Pulmonary artery endothelial cell (primary cell): ENCODE data around the gene FAF1. TPM values are rescaled to one million over a fixed set of nuclear protein-coding genes. Genes with fewer than 3 reads are reported as not detected.

Experiments
- DNase-seq: peaks from one replicate; pipeline ENCODE4 v3.0.0-alpha.2; 2011; ENCODE audit warnings: low read depth, low spot score
- total RNA-seq: library from RNA; depleted of rRNA; stranded (reverse); fragments of >200 nt; gene quantifications from 2 replicates; pipeline ENCODE4 v1.2.3, GENCODE V29; 2014

FAF1 gene
- total RNA-seq, 1 donor from 2014 or later = 30.6 TPM

DNA sequence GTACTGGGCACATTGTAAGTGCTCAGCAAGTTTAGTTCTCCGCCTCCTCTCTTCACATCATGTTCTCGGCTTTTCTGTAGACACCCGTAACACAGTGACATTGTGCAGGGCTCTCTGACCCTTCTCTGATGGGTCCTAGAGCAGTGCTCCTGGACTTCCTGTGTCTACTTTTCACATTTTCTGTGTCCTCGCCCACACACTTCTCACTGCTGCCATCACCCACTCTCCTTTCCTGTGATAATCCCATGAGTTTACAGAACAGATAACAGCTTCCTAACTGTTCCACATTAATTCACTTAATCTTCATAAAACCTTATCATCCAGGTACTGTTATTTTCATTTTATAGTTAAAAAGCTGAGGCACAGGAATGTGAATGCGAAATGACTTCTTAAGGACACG, 523.6 kb downstream of the FAF1 start:
- no peak for DNase-seq

DNA sequence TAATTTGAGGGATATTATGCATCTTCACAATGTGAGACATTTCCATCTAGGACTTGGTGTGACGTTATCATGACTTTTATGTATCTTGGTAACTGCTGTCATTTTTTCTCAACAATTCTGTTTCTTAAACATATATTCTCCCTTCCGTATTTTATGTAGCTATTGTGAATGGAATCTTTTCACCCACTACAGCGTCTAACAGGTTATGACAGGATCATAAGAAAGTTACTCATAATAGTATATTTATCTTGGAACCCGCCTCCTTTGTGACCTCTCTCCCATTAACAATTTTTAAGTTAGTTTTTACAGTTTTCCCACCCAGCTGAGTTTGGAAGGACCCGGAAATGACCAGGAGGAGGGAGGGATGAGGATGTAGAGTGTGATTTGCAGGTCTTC, 530.1 kb downstream of the FAF1 start:
- DNase-seq = no peak

DNA sequence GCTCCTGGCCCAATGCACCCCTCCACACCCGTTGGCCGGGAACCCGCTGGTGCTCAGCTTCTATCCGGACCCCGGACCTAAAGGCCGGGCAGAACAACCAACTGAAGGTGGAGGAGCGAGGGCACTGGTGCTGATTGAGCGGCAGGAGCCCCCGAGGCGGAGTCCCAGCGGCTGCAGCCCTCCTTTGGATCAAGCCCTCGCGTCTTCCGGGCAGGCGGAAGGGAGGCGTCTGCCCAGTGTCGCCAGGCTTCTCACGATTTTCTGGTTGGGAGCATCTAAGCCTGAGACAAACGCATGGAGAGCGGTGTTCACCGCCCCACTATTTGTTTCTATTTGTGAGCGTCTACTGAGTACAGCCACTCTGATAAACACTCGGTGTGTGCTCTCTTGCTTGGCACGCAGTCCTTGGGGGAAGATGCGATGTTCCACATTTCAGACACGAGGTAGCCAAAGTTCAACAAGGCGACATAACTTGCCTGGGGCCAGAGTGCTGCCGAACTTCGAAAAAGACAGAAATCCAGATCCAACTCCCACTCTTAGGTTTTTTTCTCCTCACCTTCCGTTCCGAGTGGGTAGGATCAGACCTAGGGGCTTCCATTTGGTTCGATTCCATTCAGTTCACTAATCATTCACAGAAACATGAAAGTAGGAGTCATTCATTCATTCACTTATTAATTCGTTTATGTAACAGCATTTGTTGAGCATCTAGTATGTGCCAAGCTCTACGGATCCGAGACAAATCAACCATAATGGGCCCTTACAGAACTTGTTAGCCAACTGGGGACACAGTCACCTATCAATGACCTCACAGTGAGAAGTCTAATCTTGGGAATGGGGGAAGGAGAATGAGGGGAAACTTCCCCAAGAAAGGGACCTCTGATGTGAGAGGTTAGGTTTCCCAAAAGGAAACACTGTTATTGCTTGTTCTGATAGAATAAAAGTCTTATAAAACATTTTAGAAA, 532.0 kb downstream of the FAF1 start:
- DNase-seq = no peak

GRCh38 chr1:50427086-50427817, 532.8 kb downstream of the FAF1 start:
- DNase-seq = no peak

DNA sequence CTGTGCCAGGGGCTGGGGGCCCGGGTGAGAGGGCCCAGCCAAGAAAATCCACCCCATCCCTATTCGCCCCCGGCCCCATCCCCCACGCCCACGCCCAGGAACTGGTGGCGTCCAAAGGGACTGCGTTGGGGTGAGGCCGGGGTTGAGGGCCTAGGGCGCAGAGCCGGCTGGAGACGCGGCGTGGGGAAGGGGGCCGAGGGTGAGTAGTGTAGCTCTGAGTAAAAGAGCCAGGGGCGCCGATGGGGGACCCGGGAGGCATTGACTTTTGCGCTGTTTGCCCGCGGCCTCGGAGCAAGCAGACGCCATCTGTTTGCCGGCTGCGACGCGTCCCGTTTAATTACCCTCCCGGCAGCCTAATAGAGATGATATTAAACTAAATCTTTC, 533.4 kb downstream of the FAF1 start:
- DNase-seq = no peak

DNA sequence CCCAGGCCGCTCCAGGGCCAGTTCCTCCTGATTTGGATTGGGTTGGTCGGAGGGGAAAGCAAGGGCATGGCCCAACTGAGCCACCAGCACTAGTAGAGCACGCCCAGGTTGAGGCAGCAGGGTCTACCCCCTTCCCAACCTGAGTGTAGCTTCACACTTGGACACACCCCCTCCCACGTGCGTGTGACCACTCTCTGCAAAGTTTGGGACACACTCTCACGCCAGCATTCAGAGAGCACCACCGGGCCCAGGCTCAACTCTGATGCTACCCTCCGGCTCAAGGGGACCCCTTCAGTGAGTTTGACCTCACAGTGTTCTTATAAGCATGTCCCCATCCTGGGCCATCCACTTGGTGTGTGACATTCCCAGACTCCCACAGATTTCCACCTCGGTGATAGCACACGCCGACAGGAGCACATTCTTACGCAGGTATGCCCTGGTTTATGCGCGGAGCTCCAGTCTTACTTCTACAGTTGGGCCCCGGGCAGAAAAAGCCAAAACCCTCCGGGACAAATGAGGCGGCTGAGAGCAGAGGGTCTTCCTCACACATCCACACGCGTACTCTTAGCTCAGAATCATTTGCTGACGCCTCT, 533.9 kb downstream of the FAF1 start:
- DNase-seq = no peak

DNA sequence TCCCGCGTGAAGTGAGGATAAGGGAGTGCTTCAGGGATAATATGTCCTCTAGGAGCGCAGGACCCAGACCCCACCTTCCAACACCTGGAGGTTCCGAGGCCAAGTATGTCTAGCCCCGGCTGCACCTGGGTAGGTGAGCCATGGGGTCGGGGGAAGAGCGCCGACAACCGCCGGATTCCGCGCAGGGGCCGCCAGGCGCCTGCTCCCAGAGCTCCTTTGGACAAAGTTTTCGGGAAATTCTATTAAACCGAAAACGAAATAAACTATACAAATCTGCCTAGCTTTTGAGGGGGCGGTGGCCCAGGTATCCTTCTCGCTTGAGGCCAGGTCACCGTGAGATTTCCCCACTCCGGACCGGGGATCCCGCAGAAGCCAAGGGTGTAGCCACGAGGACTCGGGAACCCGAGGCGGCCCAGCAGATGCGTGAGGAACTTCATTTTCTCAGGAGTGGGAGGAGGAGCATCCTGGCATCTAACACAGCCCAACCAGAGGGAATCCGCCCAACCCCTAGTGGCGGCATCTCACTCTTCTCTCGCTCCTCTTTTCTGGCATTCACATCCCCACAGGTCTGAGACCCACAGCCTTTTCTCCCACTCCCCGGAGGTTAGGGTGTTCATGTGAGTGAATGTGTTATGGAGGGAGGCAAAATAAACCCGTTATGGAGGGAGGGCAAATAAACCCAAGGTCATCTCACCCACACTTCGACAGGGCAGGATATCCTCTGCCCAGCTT, 534.5 kb downstream of the FAF1 start:
- no peak for DNase-seq

- DNase-seq = no peak
Measured at GRCh38 chr1:50424884-50425375, 535.1 kb downstream of the FAF1 start.

DNA sequence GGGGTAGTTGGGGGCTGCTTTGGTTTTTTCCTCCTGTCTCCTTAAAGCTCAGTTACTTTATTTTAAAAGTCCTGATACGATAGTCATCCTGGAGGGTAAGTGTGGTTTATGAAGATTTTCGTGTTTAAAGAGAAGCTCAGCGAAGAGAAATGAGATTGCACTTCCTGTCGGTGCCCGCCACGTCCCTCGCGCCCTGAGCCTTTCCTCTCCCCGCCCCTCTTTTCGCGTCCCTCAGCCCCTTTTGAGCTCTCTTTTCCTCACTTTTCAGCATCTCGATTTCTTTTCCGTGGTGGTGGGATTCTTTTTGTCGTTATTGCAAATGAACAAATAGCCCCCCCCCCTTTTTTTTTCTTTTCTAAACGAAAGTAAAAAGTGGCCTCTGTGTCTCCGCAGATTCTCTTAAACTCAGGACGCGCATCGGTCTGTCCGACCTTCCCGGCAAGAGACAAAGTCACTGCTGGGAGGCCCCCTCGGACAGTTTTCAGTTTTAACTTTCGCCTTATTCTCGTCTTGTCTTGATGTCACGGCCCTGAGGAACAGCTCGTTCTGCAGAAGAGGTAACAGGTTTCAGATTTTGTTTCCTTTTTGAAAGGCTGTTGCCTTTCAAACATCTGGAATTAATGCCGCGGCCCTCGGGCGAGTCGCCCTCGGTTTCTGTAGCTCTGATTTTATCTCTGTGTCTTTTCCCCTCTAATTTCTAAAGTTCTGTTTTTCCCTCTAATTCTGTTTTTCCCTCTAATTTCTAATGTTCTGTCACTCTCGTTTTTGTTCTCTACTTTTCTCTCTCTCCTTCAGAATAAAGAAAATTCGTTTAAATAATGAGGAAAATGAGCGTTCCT, 535.8 kb downstream of the FAF1 start:
- no peak for DNase-seq

DNA sequence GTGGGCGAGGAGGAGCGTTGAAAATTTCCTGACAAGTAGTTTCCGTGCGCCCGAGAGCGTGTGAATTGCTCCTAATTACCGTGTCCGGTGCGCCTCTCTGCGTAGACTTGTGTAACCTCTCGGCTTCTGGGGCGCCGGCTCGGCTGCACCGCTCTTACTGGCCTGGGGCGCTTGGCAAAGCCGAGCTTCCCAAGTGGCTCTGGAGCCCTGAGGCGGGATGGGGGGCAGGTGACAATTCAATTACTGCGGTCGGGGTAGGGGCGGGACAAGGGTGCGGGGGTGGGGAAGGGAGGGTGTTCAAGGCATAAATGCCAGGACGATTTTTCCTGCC, 536.4 kb downstream of the FAF1 start:
- no peak for DNase-seq

GRCh38 chr1:50422946-50423669, 537.0 kb downstream of the FAF1 start, which contains the start of gene DMRTA2:
DMRTA2 (minus strand) TSS chr1:50423443; CDS start chr1:50421536, 1,907 bp downstream.
- no peak for DNase-seq

DNA sequence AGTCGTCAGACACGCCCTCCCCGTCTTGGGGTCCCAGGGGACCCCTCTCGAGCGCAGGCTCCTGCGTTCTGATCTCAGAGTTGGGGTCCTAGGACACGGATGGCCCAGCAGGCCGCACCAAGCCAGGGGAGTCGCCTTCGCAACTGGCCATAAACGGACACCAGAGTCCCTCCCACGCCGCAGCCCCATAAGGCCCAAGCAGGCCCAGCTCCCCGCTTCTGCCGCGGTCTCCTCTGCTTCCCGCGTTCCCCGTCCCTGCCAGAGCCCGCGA, 537.5 kb downstream of the FAF1 start:
- no peak for DNase-seq

GRCh38 chr1:50421768-50422674, 538.0 kb downstream of the FAF1 start:
- no peak for DNase-seq

GRCh38 chr1:50421366-50421748, 538.7 kb downstream of the FAF1 start:
- no peak for DNase-seq

- no peak for DNase-seq
Measured at GRCh38 chr1:50420689-50421365, 539.2 kb downstream of the FAF1 start.

- DNase-seq = no peak
Measured at GRCh38 chr1:50419907-50420677, 540.0 kb downstream of the FAF1 start.

DNA sequence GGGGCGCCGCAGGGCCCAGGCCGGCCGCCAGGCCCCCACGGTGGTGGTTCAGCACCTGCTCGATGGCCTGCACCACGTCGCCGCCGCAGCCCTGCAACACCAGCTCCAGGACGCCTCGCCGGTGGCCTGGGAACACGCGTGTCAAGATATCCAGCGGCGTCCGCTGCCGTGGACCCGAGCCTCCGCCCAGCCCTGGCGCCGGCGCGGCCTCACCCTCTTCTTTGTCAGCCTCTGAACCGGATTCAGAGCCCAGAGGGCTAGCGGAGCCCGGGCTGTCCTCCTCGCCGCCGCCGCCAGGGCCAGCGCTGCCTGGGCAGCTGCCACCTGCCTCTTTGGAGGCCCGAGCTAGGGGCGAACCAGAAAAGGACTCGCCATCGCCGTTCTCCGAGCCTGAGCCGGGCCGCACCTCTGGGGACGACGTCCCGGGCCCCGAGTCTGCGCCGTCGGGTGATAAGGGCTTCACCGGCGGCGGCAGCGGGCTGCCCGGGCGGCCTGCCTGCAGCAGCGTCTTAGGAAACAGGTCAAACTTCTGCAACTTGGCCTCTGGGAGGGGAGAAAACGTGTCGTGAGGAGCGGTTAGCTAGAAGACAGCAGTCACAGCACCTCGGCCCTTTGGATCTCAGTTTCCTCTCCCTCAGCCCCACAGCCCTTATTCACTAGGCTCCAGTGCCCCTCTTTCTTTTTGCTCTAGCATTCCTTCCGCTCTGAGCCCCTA, 540.7 kb downstream of the FAF1 start:
- no peak for DNase-seq
